ENCODE results near the gene ADGRL2.

Gene ADGRL2

DNA sequence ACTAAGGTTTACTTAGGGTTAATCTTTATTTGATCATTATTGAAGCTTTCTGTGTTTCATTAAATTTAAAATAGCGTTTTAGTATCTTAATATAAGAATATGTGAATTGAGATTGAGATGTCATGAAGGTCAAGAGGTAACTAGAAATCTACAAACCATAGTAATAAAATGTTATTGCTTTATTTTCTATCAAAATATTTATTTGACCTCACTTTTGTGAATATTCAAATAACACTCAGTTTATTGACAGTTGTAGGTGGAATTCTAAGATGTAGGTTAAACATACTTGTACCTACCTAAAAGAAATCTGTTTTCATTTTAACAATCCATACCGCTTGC is 5.7 kb downstream of the ADGRL2 start:
- no peak for DNase-seq (ENCODE audit: low read depth)

- DNase-seq (ENCODE audit: low read depth), result no peak
Measured at GRCh38 chr1:81808760-81809159, 8.0 kb downstream of the ADGRL2 start.

DNA sequence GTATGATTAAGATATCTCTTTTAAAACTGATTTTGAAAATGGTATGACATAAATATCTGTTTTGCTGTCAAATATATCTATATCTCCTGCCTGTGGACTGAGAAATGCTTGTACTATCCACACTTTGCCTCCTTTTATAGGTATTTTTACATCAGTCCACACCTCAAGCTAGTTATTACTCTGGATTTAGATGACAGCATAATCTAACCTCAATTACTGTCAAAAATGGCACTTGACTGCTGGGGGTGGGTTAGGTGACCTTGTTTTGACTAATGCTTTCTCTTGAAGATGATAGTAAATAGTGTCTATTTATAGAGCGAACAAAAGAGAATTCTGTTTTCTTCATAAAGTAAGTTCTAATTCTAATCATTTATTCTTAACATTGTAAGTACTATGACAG is 9.1 kb downstream of the ADGRL2 start:
- no peak for DNase-seq (ENCODE audit: low read depth)

DNA sequence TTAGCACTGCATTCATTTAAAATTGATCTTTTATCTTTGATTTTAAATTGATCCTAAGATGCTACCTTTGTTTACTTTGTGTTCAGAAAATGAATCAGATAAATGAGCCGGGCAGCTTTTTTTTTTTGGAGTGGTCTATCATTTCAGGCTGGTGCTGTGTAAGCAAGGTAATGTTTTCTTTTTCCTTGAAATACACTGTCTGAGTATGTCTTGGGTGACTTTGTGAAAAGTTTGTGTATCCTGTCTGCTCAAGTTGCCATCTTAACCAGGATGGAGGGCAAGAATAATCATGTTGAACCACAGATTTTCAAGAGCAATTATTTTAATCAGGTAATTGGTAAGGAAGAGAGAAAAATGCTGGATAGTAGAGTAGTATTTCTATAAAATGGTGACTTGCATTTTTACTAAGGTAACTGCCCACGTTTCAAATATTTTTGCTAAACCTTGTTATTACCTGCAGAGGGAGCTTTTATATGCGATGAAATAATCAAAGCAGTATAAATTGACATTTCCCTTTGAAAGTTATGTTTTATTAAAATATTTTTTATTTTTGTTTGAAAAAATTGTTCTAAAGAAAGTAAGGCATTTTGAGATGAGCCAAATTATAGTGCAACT is 11.1 kb downstream of the ADGRL2 start:
- DNase-seq (ENCODE audit: low read depth), result no peak

- DNase-seq (ENCODE audit: low read depth), result no peak
Measured at GRCh38 chr1:81812712-81813111, 12.0 kb downstream of the ADGRL2 start.

DNA sequence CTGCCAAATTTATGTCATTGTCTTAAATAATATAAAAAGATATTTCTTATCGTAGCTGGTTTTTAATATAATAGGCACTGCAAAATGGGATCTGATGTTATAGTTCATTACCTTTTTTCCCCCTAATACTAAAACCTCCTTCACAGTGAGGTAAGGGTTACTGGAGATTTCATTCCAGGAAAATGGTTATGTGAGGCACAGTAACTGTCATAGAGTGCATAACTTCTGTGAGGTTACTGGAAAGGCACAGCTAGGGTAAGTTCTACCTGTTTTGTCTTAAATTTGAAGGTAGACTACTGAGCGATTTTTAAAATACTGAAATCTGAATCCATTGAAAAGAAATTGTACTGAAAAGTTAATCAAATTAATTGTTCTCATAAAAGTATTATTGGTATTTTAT is 13.0 kb downstream of the ADGRL2 start:
- no peak for DNase-seq (ENCODE audit: low read depth)

DNA sequence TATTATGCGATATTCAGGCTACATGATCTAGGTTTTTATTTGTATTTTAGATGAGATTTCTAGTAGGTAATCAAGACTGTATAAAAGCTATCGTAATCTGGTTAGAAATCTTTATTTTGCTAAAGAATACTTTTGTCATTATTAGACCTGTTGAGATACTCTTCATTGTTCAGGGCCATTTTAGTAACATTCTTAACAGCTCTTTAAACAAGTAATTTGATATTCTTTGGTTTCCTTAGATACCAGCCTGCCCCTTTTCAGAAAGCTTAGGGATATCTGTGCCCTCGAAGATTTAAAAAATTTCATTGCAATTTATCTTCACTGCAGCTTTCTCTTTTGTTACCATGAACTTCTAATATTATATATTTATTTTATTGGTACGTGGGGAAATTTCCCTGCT is 18.9 kb downstream of the ADGRL2 start:
- no peak for DNase-seq (ENCODE audit: low read depth)

GRCh38 chr1:81820765-81821164 is 20.0 kb downstream of the ADGRL2 start:
- no peak for DNase-seq (ENCODE audit: low read depth)

DNA sequence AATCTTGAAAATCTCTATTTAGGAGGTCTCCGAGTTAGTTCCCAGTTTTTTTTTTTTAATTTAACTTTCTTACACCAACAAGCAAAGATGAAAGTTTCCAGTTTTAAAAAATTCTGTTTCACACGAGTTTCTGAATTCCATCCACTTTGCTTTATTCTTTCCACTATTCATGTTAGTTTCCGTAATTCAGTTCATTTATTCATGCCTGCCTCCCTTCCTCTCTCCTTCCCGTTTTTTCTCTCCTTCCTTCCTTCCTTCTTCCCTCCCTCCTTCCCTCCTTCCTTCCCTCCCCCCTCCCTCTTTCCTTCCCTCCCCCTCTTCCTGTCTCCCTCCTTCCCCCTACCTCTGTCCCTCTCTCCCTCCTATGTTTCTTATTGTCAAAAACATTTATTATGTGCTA is 22.3 kb downstream of the ADGRL2 start:
- DNase-seq (ENCODE audit: low read depth), result no peak

GRCh38 chr1:81824759-81825158 is 24.0 kb downstream of the ADGRL2 start:
- no peak for DNase-seq (ENCODE audit: low read depth)

- DNase-seq (ENCODE audit: low read depth), result no peak
Measured at GRCh38 chr1:81827942-81828341, 27.2 kb downstream of the ADGRL2 start.

- DNase-seq (ENCODE audit: low read depth), result peak; percentile 52
Measured at GRCh38 chr1:81832573-81832972, 31.8 kb downstream of the ADGRL2 start.

GRCh38 chr1:81833722-81834121 is 33.0 kb downstream of the ADGRL2 start:
- DNase-seq (ENCODE audit: low read depth), result no peak

- DNase-seq (ENCODE audit: low read depth), result no peak
Measured at GRCh38 chr1:81834268-81834667, 33.5 kb downstream of the ADGRL2 start.

- no peak for DNase-seq (ENCODE audit: low read depth)
Measured at GRCh38 chr1:81834921-81835698, 34.4 kb downstream of the ADGRL2 start.

- DNase-seq (ENCODE audit: low read depth), result no peak
Measured at GRCh38 chr1:81836007-81836626, 35.4 kb downstream of the ADGRL2 start.

DNA sequence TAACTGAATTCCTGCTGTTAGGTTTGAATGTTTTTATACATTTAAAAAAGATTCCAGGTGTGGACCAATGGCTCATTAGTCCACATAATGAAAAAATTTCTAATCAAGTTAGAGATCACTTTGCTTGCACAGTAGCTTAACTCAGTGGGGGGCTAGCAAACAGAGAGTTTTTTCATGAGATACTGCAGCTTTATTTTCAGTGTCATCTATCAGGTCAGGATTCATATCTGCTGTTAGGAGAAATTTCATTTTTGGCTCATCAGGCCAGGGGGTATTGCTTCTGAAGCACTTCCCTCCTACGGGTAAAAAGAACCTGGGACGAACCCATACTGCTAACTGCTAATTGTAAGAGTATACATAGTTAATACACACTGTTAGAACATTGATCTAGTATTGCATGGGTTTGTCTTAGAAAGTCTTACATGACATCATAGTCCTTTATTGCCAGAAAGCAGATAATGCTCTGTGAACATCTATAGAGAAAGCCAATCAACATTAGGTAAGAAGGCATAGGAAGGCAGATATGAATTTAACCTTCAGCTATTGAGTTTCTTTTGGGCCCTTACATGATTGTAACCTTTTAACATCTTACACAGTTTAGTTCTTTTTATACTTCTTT is 38.0 kb downstream of the ADGRL2 start:
- no peak for DNase-seq (ENCODE audit: low read depth)

DNA sequence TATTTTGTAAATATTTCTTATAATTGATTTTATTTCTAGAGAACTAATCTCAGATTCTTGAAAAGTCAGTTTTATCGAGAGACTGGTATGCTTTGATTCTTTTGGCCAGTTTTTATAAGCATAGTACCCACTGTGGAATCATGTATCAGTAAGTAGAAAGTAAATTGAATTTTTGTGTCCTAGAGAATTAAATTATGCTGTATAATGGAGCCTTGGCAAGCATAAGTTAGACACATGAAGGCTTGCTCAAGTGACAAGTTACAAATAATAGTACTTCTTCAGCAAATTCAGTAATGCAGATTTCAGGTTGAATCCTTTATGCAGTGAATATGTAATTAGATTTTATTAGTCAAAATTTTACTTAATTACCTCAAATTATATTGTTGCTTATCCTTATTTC is 40.1 kb downstream of the ADGRL2 start:
- no peak for DNase-seq (ENCODE audit: low read depth)

DNA sequence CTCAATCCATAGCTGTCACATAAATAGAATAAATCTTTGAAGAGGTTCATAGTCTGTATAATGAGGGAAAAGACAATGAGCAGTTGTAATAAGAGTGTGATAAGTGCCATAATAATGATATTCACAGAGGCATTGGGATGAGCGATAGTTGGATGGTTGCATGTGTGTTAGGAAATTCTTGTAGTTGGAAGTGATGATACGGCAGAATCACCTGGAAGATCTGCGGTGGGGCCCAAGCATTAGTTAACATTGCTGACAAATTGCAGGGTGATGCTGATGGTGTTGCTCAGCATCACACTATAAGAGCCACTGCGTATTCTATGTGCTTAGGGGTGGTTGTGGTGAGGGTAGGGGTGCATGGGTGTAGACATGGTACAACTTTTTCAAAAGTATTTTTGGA is 41.1 kb downstream of the ADGRL2 start:
- no peak for DNase-seq (ENCODE audit: low read depth)

- DNase-seq (ENCODE audit: low read depth), result no peak
Measured at GRCh38 chr1:81844477-81844876, 43.7 kb downstream of the ADGRL2 start.

DNA sequence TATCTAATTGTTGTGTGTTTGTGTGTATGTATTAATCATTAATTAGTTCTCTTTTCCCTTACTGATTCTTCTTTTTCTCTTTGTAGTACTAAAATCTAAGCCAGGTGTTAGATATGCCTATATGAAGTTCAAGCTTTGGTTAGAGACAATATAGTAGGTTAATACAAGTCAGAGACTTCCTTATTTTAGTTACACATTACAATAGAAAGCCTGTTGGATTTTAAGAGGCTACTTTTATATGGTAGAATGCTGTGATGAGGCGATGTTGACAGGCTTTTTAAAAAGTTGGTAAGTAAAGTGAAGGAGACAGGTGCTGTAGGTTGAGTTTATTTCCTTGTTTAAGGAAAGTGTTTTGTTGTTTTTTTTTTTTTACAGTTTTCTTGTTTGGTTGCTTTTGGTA is 45.9 kb downstream of the ADGRL2 start:
- DNase-seq (ENCODE audit: low read depth), result no peak

- DNase-seq (ENCODE audit: low read depth), result no peak
Measured at GRCh38 chr1:81847063-81847462, 46.3 kb downstream of the ADGRL2 start.
